Gastrocnemius medialis (tissue), 4 donors: Measurements from ENCODE around the gene PNLIPRP2. TPM values are rescaled to one million over a fixed set of nuclear protein-coding genes. Genes with fewer than 3 reads are reported as not detected.

Experiments
- ATAC-seq, 2 donors: fragments of 150-250 bp; one replicate each; pipeline ENCODE4 v1.9.1; 2016
- DNase-seq, 2 donors: peaks; one replicate each; pipeline ENCODE4 v3.0.0-alpha.2; 2019
- H3K27ac ChIP-seq, 4 donors: fragments of 200-600 bp; sonication (generic); 1 replicate in 1 of 4; 2 replicates in 3 of 4; pipeline ENCODE4 v1.5.1; 2016 to 2018; ENCODE audit warnings: mild to moderate bottlenecking in 2 of 4, moderate library complexity in 1 of 4
- H3K27me3 ChIP-seq, 3 donors: fragments of 200-600 bp; sonication (generic) in 2 of 3; 1 replicate in 1 of 3; 2 replicates in 2 of 3; pipeline versions ENCODE4 v1.5.1 to v1.6.0; 2016 to 2019; ENCODE audit warnings: mild to moderate bottlenecking in 1 of 3, moderate library complexity in 1 of 3
- H3K36me3 ChIP-seq, 2 donors: fragments of 200-600 bp; sonication (generic) in 1 of 2; one replicate each; pipeline ENCODE4 v1.5.1; 2017 to 2018
- H3K4me1 ChIP-seq, 2 donors: fragments of 200-600 bp; sonication (generic) in 1 of 2; one replicate each; pipeline ENCODE4 v1.5.1; 2016 to 2017; ENCODE audit warnings: mild to moderate bottlenecking in 2 of 2
- H3K4me3 ChIP-seq, 4 donors: fragments of 200-600 bp; sonication (generic) in 3 of 4; 1 replicate in 1 of 4; 2 replicates in 3 of 4; pipeline ENCODE4 v1.5.1; 2016 to 2019; ENCODE audit warnings: mild to moderate bottlenecking in 2 of 4
- H3K9me3 ChIP-seq, 3 donors: fragments of 200-600 bp; sonication (generic) in 2 of 3; 1 replicate in 1 of 3; 2 replicates in 2 of 3; pipeline ENCODE4 v1.5.1; 2016 to 2019
- POLR2A ChIP-seq, 2 donors: fragments of 450-650 bp; IDR thresholded peaks; one replicate each; pipeline ENCODE4 v1.6.1; 2017; ENCODE audit warnings: antibody characterized with exemption in 2 of 2, mild to moderate bottlenecking in 2 of 2, moderate library complexity in 2 of 2
- in situ Hi-C, 4 donors: fragments of 200-750 bp; cut with MboI; loops; one replicate each; pipeline versions ENCODE4 v1.15.0 to v1.8.0; 2017; ENCODE audit warnings: low sequenced_read_pairs in 4 of 4
- intact Hi-C: fragments of 100-400 bp; cut with DNase I; formaldehyde crosslinking; loops from one replicate; pipeline ENCODE4 v1.15.1; 2023; ENCODE audit warnings: low total_unique reads
- total RNA-seq, 4 donors: library from RNA; depleted of rRNA; stranded (reverse); fragments of >200 nt; gene quantifications; one replicate each; pipeline versions ENCODE4 v1.1.0 to v1.2.3, GENCODE V29; 2016
- TF ChIP-seq, protein P1 (sequence below), 5 experiments: fragments of 450-650 bp in 3 of 5; fragments of 200-600 bp in 2 of 5; sonication (generic) in 2 of 5; IDR thresholded peaks in 4 of 5; conservative IDR thresholded peaks in 1 of 5; 1 replicate in 4 of 5; 2 replicates in 1 of 5; pipeline ENCODE4 v1.5.1; 2016 to 2019; ENCODE audit warnings: antibody characterized with exemption in 5 of 5, mild to moderate bottlenecking in 3 of 5, moderate library complexity in 3 of 5

The PNLIPRP2 gene
- total RNA-seq, 4 donors from 2014 or later, result not detected

DNA sequence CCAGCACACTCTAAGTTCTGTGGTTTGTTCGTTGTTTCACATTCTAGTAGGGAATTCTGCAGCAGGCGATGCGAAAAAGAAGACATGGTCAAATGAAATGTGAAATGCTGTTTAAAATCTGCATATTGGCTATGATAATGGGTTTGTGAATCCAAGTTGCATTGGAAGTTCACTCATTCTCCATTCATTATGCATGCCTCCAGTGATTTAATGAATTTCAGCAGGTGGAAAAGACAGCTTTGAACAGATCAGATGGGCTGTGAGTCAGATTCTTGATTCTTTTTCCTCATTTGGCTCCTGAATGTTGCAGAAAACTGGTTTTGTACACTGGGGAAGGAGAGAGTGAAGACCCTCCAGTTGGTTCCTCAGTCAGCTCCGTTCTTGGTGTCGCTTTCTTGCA, 52.1 kb downstream of the PNLIPRP2 start:
- Histone ChIP-seq H3K9me3 (no peaks in the 10 kb centered on the region), H3K4me1 (no peaks in the 10 kb centered on the region), H3K36me3 (no peaks in the 10 kb centered on the region), H3K27ac (no peak overlapping the region), H3K27me3 (peaks cover 3 to 9% (median 8%) of the 10 kb centered on the region in 3 donors), H3K4me3 (no peak overlapping the region)
- in situ Hi-C loops, result no loop called here
- ATAC-seq, result no peak
- no peak for TF ChIP-seq POLR2A (IDR thresholded peaks at IDR 0.05)
- TF ChIP-seq, protein P1, sequence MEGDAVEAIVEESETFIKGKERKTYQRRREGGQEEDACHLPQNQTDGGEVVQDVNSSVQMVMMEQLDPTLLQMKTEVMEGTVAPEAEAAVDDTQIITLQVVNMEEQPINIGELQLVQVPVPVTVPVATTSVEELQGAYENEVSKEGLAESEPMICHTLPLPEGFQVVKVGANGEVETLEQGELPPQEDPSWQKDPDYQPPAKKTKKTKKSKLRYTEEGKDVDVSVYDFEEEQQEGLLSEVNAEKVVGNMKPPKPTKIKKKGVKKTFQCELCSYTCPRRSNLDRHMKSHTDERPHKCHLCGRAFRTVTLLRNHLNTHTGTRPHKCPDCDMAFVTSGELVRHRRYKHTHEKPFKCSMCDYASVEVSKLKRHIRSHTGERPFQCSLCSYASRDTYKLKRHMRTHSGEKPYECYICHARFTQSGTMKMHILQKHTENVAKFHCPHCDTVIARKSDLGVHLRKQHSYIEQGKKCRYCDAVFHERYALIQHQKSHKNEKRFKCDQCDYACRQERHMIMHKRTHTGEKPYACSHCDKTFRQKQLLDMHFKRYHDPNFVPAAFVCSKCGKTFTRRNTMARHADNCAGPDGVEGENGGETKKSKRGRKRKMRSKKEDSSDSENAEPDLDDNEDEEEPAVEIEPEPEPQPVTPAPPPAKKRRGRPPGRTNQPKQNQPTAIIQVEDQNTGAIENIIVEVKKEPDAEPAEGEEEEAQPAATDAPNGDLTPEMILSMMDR (IDR thresholded peaks at IDR 0.05 in 4 of 5, conservative IDR thresholded peaks at IDR 0.05 in 1 of 5), result no peak
- no peak for DNase-seq
- intact Hi-C loops, result no loop called here

DNA sequence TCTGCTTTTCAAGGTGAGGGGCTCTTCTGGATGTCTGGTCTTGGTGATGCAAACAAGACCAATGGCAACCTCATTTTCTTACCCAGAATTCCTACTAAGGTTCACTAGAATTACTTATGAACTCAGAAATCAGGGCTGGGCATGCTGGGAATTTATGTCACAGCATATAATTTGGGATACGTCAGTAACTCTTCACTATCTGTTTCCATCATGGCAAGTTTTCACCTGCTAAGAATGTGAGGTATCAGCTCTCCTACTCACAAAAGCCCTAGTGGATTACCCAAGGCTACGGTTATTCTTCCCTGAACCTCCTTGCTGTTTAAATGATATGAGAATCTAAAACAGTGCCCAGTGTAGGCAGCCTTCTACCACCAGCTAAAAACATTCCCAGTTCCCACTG, 53.1 kb downstream of the PNLIPRP2 start:
- in situ Hi-C loops, result no loop called here
- no peak for ATAC-seq
- H3K27me3 ChIP-seq, result peaks cover 3 to 9% (median 8%) of the 10 kb centered on the region in 3 donors

DNA sequence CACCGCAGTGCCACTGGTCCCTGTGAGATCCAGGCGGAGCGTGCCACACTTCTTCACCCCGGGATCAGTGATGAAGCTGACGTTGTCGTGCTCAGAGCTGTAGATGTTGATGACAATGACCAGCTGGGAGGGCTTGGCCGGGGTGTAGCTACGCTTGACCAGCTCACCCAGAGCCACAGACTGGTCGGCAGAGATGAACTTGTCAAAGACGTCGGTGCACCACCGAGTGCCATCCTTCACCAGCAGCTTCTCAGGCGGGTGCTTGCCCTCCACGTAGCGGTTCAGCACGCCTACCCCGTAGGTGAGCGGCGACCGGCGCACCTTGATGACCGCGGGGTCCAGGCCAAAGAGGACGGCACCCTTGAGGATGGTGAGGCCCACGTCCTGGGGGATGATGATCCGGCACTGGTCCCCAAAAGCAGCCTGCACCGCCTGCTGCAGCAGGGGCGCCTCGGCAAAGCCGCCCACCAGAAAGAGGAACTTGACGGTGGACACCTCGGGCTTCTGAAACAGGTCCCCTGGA, 54.2 kb downstream of the PNLIPRP2 start:
- intact Hi-C loops (no loop called here), in situ Hi-C loops (loop anchor here in 1 of 4 donors (25.0 kb wide), 1 partner anchor 487 kb away; no protein-coding TSS in a partner anchor)
- no peaks in the 10 kb centered on the region for H3K4me1 ChIP-seq
- H3K9me3 ChIP-seq, result no peaks in the 10 kb centered on the region
- H3K4me3 ChIP-seq, result no peak overlapping the region
- no peak overlapping the region for H3K27ac ChIP-seq
- DNase-seq, result no peak
- peaks cover 0 to 4% (median 4%) of the 10 kb centered on the region in 3 donors for H3K27me3 ChIP-seq
- no peak for TF ChIP-seq POLR2A (IDR thresholded peaks at IDR 0.05)
- ATAC-seq, result no peak
- H3K36me3 ChIP-seq, result no peaks in the 10 kb centered on the region

More for the DNA sequence above, 53.1 kb downstream of the PNLIPRP2 start:
- intact Hi-C loops, result no loop called here
- no peak for TF ChIP-seq POLR2A (IDR thresholded peaks at IDR 0.05)
- TF ChIP-seq, protein P1 (IDR thresholded peaks at IDR 0.05 in 4 of 5, conservative IDR thresholded peaks at IDR 0.05 in 1 of 5), result no peak
- no peaks in the 10 kb centered on the region for H3K36me3 ChIP-seq
- no peaks in the 10 kb centered on the region for H3K4me1 ChIP-seq
- no peak overlapping the region for H3K27ac ChIP-seq
- H3K4me3 ChIP-seq, result no peak overlapping the region
- no peaks in the 10 kb centered on the region for H3K9me3 ChIP-seq
- no peak for DNase-seq

DNA sequence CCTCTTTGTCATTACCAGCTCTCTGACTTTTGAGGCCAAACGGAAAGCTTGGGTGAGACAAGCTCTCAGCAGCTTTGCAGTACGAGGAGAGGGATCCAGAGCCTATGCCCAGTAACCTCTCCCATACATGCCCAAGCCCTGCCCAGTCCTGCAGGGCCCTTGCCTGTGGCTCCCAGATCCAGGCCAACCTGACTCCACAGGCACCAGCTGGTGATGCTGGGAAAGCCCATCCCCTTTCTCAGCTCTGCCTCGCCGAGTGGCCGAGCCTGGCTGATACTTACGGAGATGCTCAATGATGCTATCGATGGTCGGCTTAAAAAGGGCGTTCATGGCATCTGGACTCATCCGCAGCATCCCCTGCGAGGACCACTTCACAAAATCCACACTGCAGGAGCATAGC, 55.4 kb downstream of the PNLIPRP2 start:
- in situ Hi-C loops (loop anchor here in 1 of 4 donors (25.0 kb wide), 1 partner anchor 486 kb away; no protein-coding TSS in a partner anchor), intact Hi-C loops (no loop called here)
- no peaks in the 10 kb centered on the region for H3K4me1 ChIP-seq
- TF ChIP-seq, protein P1 (IDR thresholded peaks at IDR 0.05 in 4 of 5, conservative IDR thresholded peaks at IDR 0.05 in 1 of 5), result no peak
- TF ChIP-seq POLR2A (IDR thresholded peaks at IDR 0.05), result no peak
- no peaks in the 10 kb centered on the region for H3K36me3 ChIP-seq
- DNase-seq (no peak), ATAC-seq (no peak)
- H3K27me3 ChIP-seq, result no peaks in the 10 kb centered on the region
- no peak overlapping the region for H3K27ac ChIP-seq
- H3K9me3 ChIP-seq, result no peaks in the 10 kb centered on the region
- no peak overlapping the region for H3K4me3 ChIP-seq

DNA sequence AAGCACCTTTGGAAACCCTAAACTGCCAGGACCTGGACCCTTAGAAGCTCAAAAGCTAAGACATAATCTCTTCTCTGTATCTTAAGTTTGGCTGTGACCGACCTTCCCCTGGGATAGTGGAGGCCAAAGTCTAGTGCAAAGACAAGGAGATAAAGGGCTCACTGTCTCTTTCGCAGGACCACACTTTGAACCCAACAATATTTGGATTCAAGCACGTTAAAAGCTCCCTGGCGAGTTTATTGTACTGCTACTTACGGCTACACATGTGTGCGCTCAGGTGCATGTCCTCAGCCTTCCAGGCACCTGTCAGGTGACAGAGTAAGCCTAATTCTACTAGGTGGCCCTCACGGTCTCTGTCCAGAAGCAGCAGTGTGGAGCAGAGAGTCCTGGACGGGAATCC, 55.9 kb downstream of the PNLIPRP2 start:
- H3K36me3 ChIP-seq, result no peaks in the 10 kb centered on the region
- H3K9me3 ChIP-seq, result no peaks in the 10 kb centered on the region
- no peak overlapping the region for H3K4me3 ChIP-seq
- TF ChIP-seq POLR2A (IDR thresholded peaks at IDR 0.05), result no peak
- TF ChIP-seq, protein P1 (IDR thresholded peaks at IDR 0.05 in 4 of 5, conservative IDR thresholded peaks at IDR 0.05 in 1 of 5), result no peak
- in situ Hi-C loops (loop anchor here in 1 of 4 donors (25.0 kb wide), 1 partner anchor 486 kb away; no protein-coding TSS in a partner anchor), intact Hi-C loops (no loop called here)
- no peaks in the 10 kb centered on the region for H3K4me1 ChIP-seq
- DNase-seq, result no peak
- no peak overlapping the region for H3K27ac ChIP-seq
- no peak for ATAC-seq
- no peaks in the 10 kb centered on the region for H3K27me3 ChIP-seq
